Activated B cell treated with CpG ODN at 0.5 μM for 24 hours (primary cell): ENCODE data around the gene AQP11. TPM values are rescaled to one million over a fixed set of nuclear protein-coding genes. Genes with fewer than 3 reads are reported as not detected.
"Not testable (repeated sequence)": the region's sequence is repeated elsewhere in the genome, so short reads cannot be mapped to it uniquely, and the experiment has no call there.

Experiments
- ATAC-seq: fragments of 200-7000 bp; cut with Tn5 transposase; one replicate; pipeline ENCODE4 v1.10.0; 2021; ENCODE audit warnings: low read depth, mild to moderate bottlenecking, moderate library complexity
- CTCF ChIA-PET: fragments of 350-600 bp; sonication (Branson Sonifier 250); formaldehyde crosslinking; loops from one replicate; lab custom pipeline; 2021; ENCODE audit warnings: antibody characterized with exemption; lab: Charles Lee
- POLR2A ChIA-PET: fragments of 350-600 bp; sonication (Branson Sonifier 250); formaldehyde crosslinking; loops from one replicate; lab custom pipeline; 2021; ENCODE audit warnings: antibody characterized with exemption; lab: Charles Lee
- DNase-seq: peaks from one replicate; pipeline ENCODE4 v3.0.0; 2022
- H3K27ac Mint-ChIP-seq: one replicate; pipeline ENCODE4 v1.8.0; 2020; ENCODE audit warnings: mixed read lengths
- H3K27me3 Mint-ChIP-seq: one replicate; pipeline ENCODE4 v1.8.0; 2021; ENCODE audit warnings: mixed read lengths
- H3K36me3 Mint-ChIP-seq: one replicate; pipeline ENCODE4 v1.8.0; 2021; ENCODE audit warnings: low read depth, mixed read lengths
- H3K4me1 Mint-ChIP-seq: one replicate; pipeline ENCODE4 v1.8.0; 2021; ENCODE audit warnings: mixed read lengths
- H3K4me3 Mint-ChIP-seq: one replicate; pipeline ENCODE4 v1.8.0; 2020; ENCODE audit warnings: mild to moderate bottlenecking, mixed read lengths
- H3K9me3 Mint-ChIP-seq: one replicate; pipeline ENCODE4 v1.8.0; 2020; ENCODE audit warnings: mixed read lengths
- CTCF ChIP-seq: fragments of 200-600 bp; IDR thresholded peaks from one replicate; pipeline ENCODE4 v1.8.0; 2022; ENCODE audit warnings: antibody characterized with exemption, mild to moderate bottlenecking
- intact Hi-C: fragments of 100-400 bp; cut with micrococcal nuclease; formaldehyde crosslinking; loops from one replicate; pipeline ENCODE4 v1.15.1; 2024
- total RNA-seq: library from RNA; stranded (reverse); gene quantifications from 2 replicates; pipeline ENCODE4 v1.2.3, GENCODE V29; 2022

AQP11 gene
- total RNA-seq, 1 donor from 2014 or later = 0.20 TPM

- no peak overlapping the region for H3K4me3 Mint-ChIP-seq
- no peak for ATAC-seq
- H3K27me3 Mint-ChIP-seq = no peaks in the 10 kb centered on the region
- H3K9me3 Mint-ChIP-seq = no peaks in the 10 kb centered on the region
- no peak overlapping the region for H3K27ac Mint-ChIP-seq
- ChIA-PET POLR2A (interaction anchor here (0.6 kb wide), 1 partner anchor 824 kb away, joined by 4 read pairs; no protein-coding TSS in a partner anchor), CTCF (no interaction called here)
- TF ChIP-seq CTCF = no peak
- H3K4me1 Mint-ChIP-seq = no peaks in the 10 kb centered on the region
- DNase-seq = no peak
- intact Hi-C loops = no loop called here
- H3K36me3 Mint-ChIP-seq = peaks cover 66% of the 10 kb centered on the region
Observed at GRCh38 chr11:77611921-77612320, 22.2 kb downstream of the AQP11 start.

GRCh38 chr11:77617892-77618291, 28.1 kb downstream of the AQP11 start:
- intact Hi-C loops = loop anchor here (2.0 to 5.0 kb wide), 4 partner anchors 425 to 886 kb away; no protein-coding TSS in a partner anchor
- ATAC-seq = no peak
- no peak for DNase-seq
- no peak for TF ChIP-seq CTCF
- CTCF ChIA-PET = interaction anchor here (0.6 to 2.7 kb wide), 2 partner anchors 93 to 491 kb away, joined by 3 to 13 read pairs; partner anchors contain the start of gene MYO7A
- Mint-ChIP-seq H3K4me1 (no peaks in the 10 kb centered on the region), H3K4me3 (no peak overlapping the region), H3K9me3 (no peaks in the 10 kb centered on the region), H3K27ac (no peak overlapping the region), H3K27me3 (no peaks in the 10 kb centered on the region), H3K36me3 (peaks cover 76% of the 10 kb centered on the region)
- POLR2A ChIA-PET = no interaction called here

GRCh38 chr11:77619576-77620198, 29.9 kb downstream of the AQP11 start:
- peaks cover 75% of the 10 kb centered on the region for H3K36me3 Mint-ChIP-seq
- CTCF ChIA-PET = interaction anchor here (0.6 to 2.7 kb wide), 11 partner anchors 17 to 699 kb away, joined by 3 to 13 read pairs (median 4); partner anchors contain the start of genes AQP11 and MYO7A

GRCh38 chr11:77630157-77630710, 40.5 kb downstream of the AQP11 start:
- no peak for DNase-seq
- Mint-ChIP-seq H3K27me3 (no peaks in the 10 kb centered on the region), H3K4me1 (peaks cover 31% of the 10 kb centered on the region), H3K36me3 (peaks cover 42% of the 10 kb centered on the region), H3K9me3 (no peaks in the 10 kb centered on the region), H3K27ac (no peak overlapping the region), H3K4me3 (no peak overlapping the region)
- ChIA-PET CTCF (no interaction called here), POLR2A (interaction anchor here (0.7 to 1.2 kb wide), 2 partner anchors 7 to 788 kb away, joined by 3 read pairs; partner anchors contain the start of genes CLNS1A and GAB2)
- no peak for TF ChIP-seq CTCF
- no peak for ATAC-seq
- intact Hi-C loops = loop anchor here (10.0 kb wide), 2 partner anchors 945 to 1185 kb away; partner anchors contain the start of genes EMSY and NARS2

More at GRCh38 chr11:77619576-77620198, 29.9 kb downstream of the AQP11 start:
- H3K27ac Mint-ChIP-seq = no peak overlapping the region
- no peaks in the 10 kb centered on the region for H3K27me3 Mint-ChIP-seq
- TF ChIP-seq CTCF = no peak
- no peaks in the 10 kb centered on the region for H3K9me3 Mint-ChIP-seq
- no peak overlapping the region for H3K4me3 Mint-ChIP-seq
- no peak for ATAC-seq
- intact Hi-C loops = loop anchor here (1.0 to 5.0 kb wide), 5 partner anchors 427 to 887 kb away; no protein-coding TSS in a partner anchor
- POLR2A ChIA-PET = interaction anchor here (0.6 kb wide), 1 partner anchor 573 kb away, joined by 3 read pairs; no protein-coding TSS in a partner anchor
- no peaks in the 10 kb centered on the region for H3K4me1 Mint-ChIP-seq
- no peak for DNase-seq

- peaks cover 57% of the 10 kb centered on the region for H3K4me1 Mint-ChIP-seq
- H3K9me3 Mint-ChIP-seq, ATAC-seq, DNase-seq, H3K4me3 Mint-ChIP-seq, CTCF ChIA-PET, H3K27me3 Mint-ChIP-seq, H3K27ac Mint-ChIP-seq: not testable (repeated sequence)
- POLR2A ChIA-PET = interaction anchor here (0.7 kb wide), 1 partner anchor 84 kb away, joined by 5 read pairs; no protein-coding TSS in a partner anchor
- intact Hi-C loops = loop anchor here (10.0 kb wide), 2 partner anchors 941 to 1189 kb away; partner anchors contain the start of genes EMSY and NARS2
- H3K36me3 Mint-ChIP-seq = peaks cover 32% of the 10 kb centered on the region
Observed at GRCh38 chr11:77633926-77634325, 44.2 kb downstream of the AQP11 start.
